HG02610 (cell line): Measurements from ENCODE around the gene GAREM2.
"Not testable (repeated sequence)": the region's sequence is repeated elsewhere in the genome, so short reads cannot be mapped to it uniquely, and the experiment has no call there.

ENCODE experiments used
- ATAC-seq: cut with Tn5 transposase; IDR thresholded peaks from one replicate; pipeline ENCODE4 v1.9.1; 2021; ENCODE audit warnings: mild to moderate bottlenecking, moderate library complexity; ENCODE audit not compliant: unreplicated experiment

The GAREM2 gene

GRCh38 chr2:26172871-26173775 is at the start of gene GAREM2:
TSS of gene GAREM2 (plus strand) at chr2:26173088. CDS start at chr2:26173221, 133 bp downstream.
- ATAC-seq, result no peak

- no peak for ATAC-seq
Observed at GRCh38 chr2:26123426-26123825, 49.5 kb upstream of the GAREM2 start.

DNA sequence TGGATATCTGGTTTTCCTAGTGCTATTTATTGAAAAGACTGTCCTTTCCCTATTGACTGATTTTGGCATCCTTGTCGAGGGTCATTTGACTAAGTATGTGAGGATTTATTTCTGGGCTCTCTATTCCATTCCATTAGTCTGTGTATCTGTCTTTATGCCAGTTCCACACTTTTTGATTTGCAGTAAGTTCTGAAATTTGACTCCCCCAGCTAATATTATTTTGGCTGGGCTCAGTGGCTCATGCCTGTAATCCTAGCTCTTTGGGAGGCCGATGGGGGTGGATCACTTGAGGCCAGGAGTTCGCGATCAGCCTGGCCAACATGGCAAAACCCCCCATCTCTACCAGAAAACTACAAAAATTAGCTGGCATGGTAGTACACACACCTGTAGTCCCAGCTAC is 46.8 kb upstream of the GAREM2 start:
- ATAC-seq, result no peak

DNA sequence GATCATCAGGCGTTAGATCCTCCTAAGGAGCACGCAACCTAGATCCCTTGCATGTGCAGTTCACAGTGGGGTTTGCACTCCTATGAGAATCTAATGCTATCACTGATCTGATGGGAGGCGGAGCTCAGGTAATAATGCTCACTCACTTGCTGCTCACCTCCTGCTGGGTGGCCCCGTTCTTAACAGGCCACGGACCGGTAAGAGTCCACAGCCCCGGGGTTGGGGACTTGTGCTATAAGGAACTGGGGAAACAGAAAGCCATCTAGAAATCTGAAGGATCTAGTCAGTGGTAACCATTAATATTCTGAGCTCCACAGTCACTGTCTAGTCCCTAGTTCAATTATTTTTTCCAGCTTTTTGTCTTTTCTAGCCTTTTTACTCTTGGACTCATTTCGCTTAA is 44.7 kb upstream of the GAREM2 start:
- ATAC-seq, result no peak

DNA sequence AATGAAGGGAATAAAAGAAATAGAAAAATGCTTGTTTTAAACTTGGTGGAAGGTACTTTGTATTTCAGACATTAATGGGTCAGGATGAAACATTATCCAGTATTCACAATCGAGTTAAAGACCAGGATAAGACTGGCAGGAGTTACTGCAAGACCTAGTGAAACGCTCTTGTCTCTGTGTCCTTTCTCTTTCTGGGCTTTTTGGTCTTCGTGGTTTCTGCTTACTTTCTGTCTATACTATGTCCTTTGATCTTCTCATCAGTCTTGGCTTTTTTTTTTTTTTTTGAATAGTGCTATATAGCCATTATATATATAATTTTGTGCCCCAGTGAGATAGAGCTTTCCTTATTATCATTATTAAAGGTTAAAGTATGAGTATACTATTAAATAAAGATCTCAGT is 42.1 kb upstream of the GAREM2 start:
- no peak for ATAC-seq

DNA sequence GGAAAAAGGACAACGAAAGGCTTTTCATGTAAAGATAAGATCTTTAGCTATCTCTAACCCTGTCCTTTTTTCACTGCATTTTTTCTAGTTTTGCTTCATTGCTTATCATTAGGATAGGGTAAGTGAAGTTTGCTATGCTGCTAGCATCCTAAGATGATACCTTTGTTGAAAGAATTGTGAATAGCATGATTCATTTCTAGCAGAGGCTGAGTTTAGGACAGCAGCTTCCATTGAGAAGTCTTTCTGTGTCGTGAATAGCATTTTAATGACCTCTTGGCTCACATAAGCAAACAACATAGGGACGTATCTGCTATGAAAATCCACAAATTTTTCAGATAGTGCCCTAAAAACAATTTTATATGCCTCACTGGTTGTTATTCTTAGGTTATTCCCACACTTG is 36.4 kb upstream of the GAREM2 start:
- ATAC-seq, result no peak

DNA sequence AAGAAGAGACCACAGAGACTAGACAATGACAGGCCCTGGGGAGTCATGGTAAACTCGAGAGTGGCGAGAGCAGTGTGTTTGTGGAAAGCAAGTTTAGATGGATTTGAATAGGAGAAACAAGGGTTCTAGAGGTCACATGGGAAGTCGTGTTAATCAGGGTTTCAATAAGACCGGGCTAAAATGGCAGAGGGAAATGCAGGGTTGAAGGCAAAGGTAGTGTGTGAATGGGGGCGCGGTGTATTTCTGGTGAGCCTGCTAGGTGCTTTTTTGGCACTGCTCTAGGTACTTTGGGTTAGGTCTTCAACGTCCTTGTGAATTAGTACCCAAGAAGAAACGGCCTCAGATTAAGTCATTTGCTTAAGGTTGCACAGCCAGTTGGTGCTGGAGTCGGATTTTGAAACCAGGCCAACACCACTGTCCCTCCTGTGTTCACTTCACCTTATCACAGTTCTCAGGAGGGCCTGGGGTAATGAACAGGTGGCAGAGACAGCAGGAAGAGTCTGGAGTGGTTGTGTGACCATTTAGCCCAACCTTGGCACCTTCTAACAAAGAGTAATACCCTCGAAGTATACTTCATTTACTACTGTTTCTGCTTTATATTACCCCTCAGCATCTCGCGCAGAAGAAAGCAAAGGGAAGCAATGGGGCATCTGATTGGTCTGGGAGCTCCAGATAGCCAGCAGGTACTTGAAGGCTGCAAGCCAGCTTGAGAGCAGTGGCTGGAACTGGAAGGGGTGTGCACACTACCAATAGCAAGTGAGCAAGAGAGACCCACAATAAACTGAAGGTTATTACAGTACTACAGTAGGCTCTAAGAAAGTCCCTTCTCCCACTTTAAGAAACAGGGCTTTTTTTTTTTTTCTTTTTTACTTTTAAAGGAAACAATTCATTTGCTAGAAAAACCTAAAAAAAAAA is 33.4 kb upstream of the GAREM2 start:
- ATAC-seq, result no peak

GRCh38 chr2:26141145-26141769 is 31.6 kb upstream of the GAREM2 start:
- ATAC-seq, result no peak

GRCh38 chr2:26144031-26144430 is 28.9 kb upstream of the GAREM2 start:
- ATAC-seq, result no peak

DNA sequence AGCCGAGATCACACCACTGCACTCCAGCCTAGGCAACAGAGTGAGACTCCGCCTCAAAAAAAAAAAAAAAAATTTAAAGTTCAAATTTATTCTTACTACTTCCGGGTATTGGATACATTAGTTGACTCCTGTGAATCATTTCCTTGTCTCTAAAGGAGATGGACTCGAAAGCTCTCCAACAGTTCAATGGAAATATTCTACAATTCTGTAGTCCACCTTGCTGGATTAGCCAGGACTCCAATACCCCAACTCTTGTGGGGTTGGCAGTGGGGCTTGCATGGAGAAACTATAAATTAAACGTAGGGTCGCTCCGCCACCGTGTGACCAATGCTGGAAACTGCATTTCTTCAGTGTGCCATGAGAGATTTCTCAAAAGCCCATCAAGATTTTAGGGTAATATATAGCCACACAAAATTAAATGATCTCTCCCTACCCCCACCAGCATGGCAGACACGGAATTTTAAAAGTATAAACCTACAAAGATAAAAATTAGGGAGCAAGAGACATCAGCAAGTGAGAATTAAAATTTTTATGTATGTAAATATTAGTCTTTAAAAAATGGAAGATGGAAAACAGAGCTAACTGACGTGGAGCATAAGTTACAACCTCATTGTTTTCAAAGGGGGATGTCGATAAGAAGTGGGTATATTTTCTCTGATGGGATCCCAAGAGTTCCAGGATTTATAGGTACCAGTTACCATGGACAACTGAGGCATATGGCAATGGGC is 27.8 kb upstream of the GAREM2 start:
- no peak for ATAC-seq

GRCh38 chr2:26148501-26148900 is 24.4 kb upstream of the GAREM2 start:
- no peak for ATAC-seq

GRCh38 chr2:26150243-26150642 is 22.6 kb upstream of the GAREM2 start:
- ATAC-seq, result no peak

GRCh38 chr2:26157580-26157979 is 15.3 kb upstream of the GAREM2 start:
- no peak for ATAC-seq

DNA sequence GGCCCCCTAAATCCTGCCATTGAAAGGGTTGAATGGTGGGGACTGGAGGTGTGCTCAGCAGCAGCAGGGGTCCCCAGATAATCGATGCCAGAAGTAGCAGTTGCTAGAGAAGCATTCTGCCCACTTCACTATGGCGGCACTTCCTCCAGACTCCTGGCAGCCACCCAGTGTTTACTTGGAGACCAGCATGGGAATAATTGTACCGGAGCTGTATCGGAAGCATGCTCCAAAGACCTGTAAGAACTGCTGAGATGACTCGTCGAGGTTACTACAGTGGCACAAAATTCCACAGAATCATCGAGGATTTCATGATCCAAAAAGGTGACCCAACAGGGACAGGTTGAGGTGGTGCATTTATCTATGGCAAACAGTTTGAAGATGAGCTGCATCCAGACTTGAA is 11.0 kb upstream of the GAREM2 start:
- no peak for ATAC-seq

DNA sequence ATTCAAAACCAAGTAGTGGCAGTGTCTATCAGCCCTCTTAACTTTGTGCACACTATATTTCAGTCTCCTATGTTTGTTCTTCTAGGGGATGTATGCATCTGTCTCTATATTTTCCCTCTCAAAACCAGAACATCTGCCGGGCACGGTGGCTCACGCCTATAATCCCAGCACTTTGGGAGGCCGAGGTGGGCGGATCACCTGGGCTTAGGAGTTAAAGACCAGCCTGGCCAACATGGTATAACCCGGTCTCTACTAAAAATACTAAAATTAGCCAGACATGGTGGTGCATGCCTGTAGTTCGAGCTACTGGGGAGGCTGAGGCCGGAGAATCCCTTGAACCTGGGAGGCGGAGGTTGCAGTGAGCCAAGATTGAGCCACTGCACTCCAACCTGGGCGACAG is 9.9 kb upstream of the GAREM2 start:
- ATAC-seq, result no peak

- no peak for ATAC-seq
Observed at GRCh38 chr2:26164231-26164630, 8.7 kb upstream of the GAREM2 start.

GRCh38 chr2:26164641-26165211 is 8.2 kb upstream of the GAREM2 start:
- no peak for ATAC-seq

DNA sequence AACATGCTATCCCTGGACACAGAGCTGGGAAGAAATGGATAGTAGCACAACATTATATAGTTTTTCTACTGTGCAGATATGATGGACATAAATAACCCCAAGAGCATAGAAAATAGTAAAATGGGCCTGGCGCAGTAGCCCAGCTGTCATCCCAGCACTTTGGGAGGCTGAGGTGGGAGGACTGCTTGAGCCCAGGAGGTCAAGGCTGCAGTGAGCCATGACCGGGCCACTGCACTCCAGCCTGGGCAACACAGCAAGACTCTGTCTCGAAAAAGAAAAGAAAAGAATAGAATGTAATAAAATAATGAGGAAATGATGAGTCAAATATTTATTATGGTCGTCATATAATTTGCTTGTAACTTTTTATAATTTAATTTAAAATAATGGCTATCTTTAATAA is 7.5 kb upstream of the GAREM2 start:
- no peak for ATAC-seq

DNA sequence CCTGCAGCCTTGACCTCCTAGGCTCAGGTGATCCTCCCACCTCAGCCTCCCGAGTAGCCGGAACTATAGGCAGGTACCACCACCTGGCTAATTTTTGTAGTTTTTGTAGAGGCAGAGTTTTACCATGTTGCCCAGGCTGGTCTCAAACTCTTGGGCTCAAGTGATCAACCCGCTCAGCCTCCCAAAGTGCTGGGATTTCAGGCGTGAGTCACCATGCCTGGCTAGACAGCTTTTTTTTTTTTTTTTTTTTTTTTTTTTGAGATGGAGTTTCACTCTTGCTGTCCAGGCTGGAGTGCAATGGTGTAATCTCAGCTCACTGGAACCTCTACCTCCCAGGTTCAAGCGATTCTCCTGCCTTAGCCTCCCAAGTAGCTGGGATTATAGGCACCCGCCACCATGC is 6.3 kb upstream of the GAREM2 start:
- ATAC-seq, result not testable (repeated sequence)

GRCh38 chr2:26168785-26169184 is 4.1 kb upstream of the GAREM2 start:
- ATAC-seq, result no peak
